PFSK-1 (cell line): ENCODE measurements around the gene CD52.

Experiments used
- POLR2AphosphoS5 ChIP-seq: IDR thresholded peaks from 2 replicates; pipeline ENCODE4 v1.6.1; 2012; ENCODE audit warnings: low read depth, mild to moderate bottlenecking, control low read depth, low read length, moderate library complexity
- TAF1 ChIP-seq: IDR thresholded peaks from 2 replicates; pipeline ENCODE4 v1.6.1; 2012; ENCODE audit warnings: low read length, control low read depth, borderline replicate concordance; ENCODE audit not compliant: insufficient read depth
- TF ChIP-seq, protein P1 (sequence below), 2 experiments: IDR thresholded peaks; 2 replicates each; pipeline versions ENCODE4 v1.6.1 to v1.8.0; 2011 to 2012; ENCODE audit warnings: low read depth in 2 of 2, low read length in 2 of 2, control low read depth in 1 of 2, inconsistent platforms in 1 of 2, mild to moderate bottlenecking in 1 of 2, moderate library complexity in 1 of 2; ENCODE audit not compliant: insufficient read depth in 1 of 2

DNA sequence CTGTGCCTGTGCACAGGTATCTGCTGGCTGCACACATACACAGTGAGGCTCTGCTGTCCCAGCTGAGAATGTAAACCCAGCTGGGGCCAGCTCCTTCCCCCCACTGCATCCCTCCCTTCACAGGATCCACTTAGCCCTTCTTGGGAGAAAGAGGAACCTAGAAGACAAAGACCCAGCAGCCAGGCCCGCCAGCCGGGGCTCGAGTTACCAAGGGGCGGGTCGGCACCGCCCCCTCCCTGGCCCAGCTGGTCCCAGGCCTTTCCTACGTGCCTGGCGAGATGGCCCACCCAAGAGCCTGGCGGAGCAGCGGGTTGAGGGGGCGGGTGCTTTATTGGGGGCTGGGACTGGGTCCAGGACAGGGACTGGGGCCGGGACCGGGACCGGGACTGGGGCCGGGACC, 35.8 kb upstream of the CD52 start:
- TF ChIP-seq TAF1, result no peak
- 0 out of 2 replicates have a peak, but pooled peaks have one; percentile 7 for TF ChIP-seq POLR2AphosphoS5
- TF ChIP-seq, protein P1, sequence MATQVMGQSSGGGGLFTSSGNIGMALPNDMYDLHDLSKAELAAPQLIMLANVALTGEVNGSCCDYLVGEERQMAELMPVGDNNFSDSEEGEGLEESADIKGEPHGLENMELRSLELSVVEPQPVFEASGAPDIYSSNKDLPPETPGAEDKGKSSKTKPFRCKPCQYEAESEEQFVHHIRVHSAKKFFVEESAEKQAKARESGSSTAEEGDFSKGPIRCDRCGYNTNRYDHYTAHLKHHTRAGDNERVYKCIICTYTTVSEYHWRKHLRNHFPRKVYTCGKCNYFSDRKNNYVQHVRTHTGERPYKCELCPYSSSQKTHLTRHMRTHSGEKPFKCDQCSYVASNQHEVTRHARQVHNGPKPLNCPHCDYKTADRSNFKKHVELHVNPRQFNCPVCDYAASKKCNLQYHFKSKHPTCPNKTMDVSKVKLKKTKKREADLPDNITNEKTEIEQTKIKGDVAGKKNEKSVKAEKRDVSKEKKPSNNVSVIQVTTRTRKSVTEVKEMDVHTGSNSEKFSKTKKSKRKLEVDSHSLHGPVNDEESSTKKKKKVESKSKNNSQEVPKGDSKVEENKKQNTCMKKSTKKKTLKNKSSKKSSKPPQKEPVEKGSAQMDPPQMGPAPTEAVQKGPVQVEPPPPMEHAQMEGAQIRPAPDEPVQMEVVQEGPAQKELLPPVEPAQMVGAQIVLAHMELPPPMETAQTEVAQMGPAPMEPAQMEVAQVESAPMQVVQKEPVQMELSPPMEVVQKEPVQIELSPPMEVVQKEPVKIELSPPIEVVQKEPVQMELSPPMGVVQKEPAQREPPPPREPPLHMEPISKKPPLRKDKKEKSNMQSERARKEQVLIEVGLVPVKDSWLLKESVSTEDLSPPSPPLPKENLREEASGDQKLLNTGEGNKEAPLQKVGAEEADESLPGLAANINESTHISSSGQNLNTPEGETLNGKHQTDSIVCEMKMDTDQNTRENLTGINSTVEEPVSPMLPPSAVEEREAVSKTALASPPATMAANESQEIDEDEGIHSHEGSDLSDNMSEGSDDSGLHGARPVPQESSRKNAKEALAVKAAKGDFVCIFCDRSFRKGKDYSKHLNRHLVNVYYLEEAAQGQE (IDR thresholded peaks at IDR 0.05; ENCODE audit: insufficient read depth in 1 of 2, low read depth in 2 of 2, low read length in 2 of 2), result no peak
